Muscle layer of colon (tissue), 2 donors: ENCODE data around the gene DENND1A.

Experiments used
- H3K27ac ChIP-seq: one replicate; pipeline ENCODE4 v1.7.0; 2013; ENCODE audit warnings: low read depth, mild to moderate bottlenecking, low read length, moderate library complexity
- H3K27me3 ChIP-seq, 2 donors: one replicate each; pipeline ENCODE4 v1.7.0; 2013; ENCODE audit warnings: low read length in 2 of 2, mild to moderate bottlenecking in 2 of 2; ENCODE audit not compliant: insufficient read depth in 2 of 2, control insufficient read depth in 1 of 2
- H3K36me3 ChIP-seq: one replicate; pipeline ENCODE4 v1.7.0; 2013; ENCODE audit warnings: mild to moderate bottlenecking, low read length; ENCODE audit not compliant: insufficient read depth
- H3K4me1 ChIP-seq: one replicate; pipeline ENCODE4 v1.7.0; 2013; ENCODE audit warnings: mild to moderate bottlenecking, low read length; ENCODE audit not compliant: insufficient read depth
- H3K4me3 ChIP-seq, 2 donors: one replicate each; pipeline ENCODE4 v1.7.0; 2013; ENCODE audit warnings: low read length in 2 of 2, low read depth in 1 of 2, mild to moderate bottlenecking in 1 of 2, moderate library complexity in 1 of 2
- H3K9ac ChIP-seq: one replicate; pipeline ENCODE4 v1.7.0; 2013; ENCODE audit warnings: low read length
- H3K9me3 ChIP-seq: one replicate; pipeline ENCODE4 v1.7.0; 2013; ENCODE audit warnings: mild to moderate bottlenecking, low read length
- donor health status: abdominal sarcoma.
- donor health status: Adenocarcinoma of cecum.

Gene DENND1A

GRCh38 chr9:123686131-123686828, 243.6 kb downstream of the DENND1A start:
- Histone ChIP-seq H3K9ac (no peak overlapping the region), H3K36me3 (no peaks in the 10 kb centered on the region), H3K4me1 (peaks cover 13% of the 10 kb centered on the region), H3K27me3 (no peaks in the 10 kb centered on the region), H3K4me3 (no peak overlapping the region), H3K27ac (no peak overlapping the region), H3K9me3 (no peaks in the 10 kb centered on the region)

- no peaks in the 10 kb centered on the region for H3K9me3 ChIP-seq
- peaks cover 13% of the 10 kb centered on the region for H3K4me1 ChIP-seq
- H3K9ac ChIP-seq, result no peak overlapping the region
- no peak overlapping the region for H3K27ac ChIP-seq
- H3K4me3 ChIP-seq, result no peak overlapping the region
- H3K27me3 ChIP-seq, result no peaks in the 10 kb centered on the region
- no peaks in the 10 kb centered on the region for H3K36me3 ChIP-seq
These were observed 244.3 kb downstream of the DENND1A start for GRCh38 chr9:123685489-123686083.

GRCh38 chr9:123684393-123685149, 245.4 kb downstream of the DENND1A start:
- H3K4me3 ChIP-seq, result no peak overlapping the region
- no peaks in the 10 kb centered on the region for H3K9me3 ChIP-seq
- H3K27me3 ChIP-seq, result no peaks in the 10 kb centered on the region
- H3K9ac ChIP-seq, result no peak overlapping the region
- H3K27ac ChIP-seq, result no peak overlapping the region
- H3K36me3 ChIP-seq, result no peaks in the 10 kb centered on the region
- peaks cover 13% of the 10 kb centered on the region for H3K4me1 ChIP-seq

- Histone ChIP-seq H3K27ac (no peak overlapping the region), H3K4me1 (peaks cover 12% of the 10 kb centered on the region), H3K4me3 (no peak overlapping the region)
These were observed 247.2 kb downstream of the DENND1A start for GRCh38 chr9:123682746-123683145.

GRCh38 chr9:123680352-123680751, 249.6 kb downstream of the DENND1A start:
- H3K4me3 ChIP-seq, result no peak overlapping the region
- H3K27ac ChIP-seq, result no peak overlapping the region
- H3K4me1 ChIP-seq, result no peaks in the 10 kb centered on the region
- H3K36me3 ChIP-seq, result no peaks in the 10 kb centered on the region
- no peaks in the 10 kb centered on the region for H3K27me3 ChIP-seq
- no peaks in the 10 kb centered on the region for H3K9me3 ChIP-seq
- no peak overlapping the region for H3K9ac ChIP-seq

More at GRCh38 chr9:123682746-123683145, 247.2 kb downstream of the DENND1A start:
- no peak overlapping the region for H3K9ac ChIP-seq
- H3K27me3 ChIP-seq, result no peaks in the 10 kb centered on the region
- no peaks in the 10 kb centered on the region for H3K9me3 ChIP-seq
- no peaks in the 10 kb centered on the region for H3K36me3 ChIP-seq

GRCh38 chr9:123679330-123679987, 250.5 kb downstream of the DENND1A start:
- Histone ChIP-seq H3K4me1 (no peaks in the 10 kb centered on the region), H3K9ac (no peak overlapping the region), H3K9me3 (no peaks in the 10 kb centered on the region), H3K4me3 (no peak overlapping the region), H3K27ac (no peak overlapping the region), H3K27me3 (no peaks in the 10 kb centered on the region), H3K36me3 (no peaks in the 10 kb centered on the region)

GRCh38 chr9:123678878-123679329, 251.0 kb downstream of the DENND1A start:
- no peaks in the 10 kb centered on the region for H3K9me3 ChIP-seq
- no peak overlapping the region for H3K4me3 ChIP-seq
- H3K4me1 ChIP-seq, result no peaks in the 10 kb centered on the region
- H3K27ac ChIP-seq, result no peak overlapping the region
- H3K9ac ChIP-seq, result no peak overlapping the region
- H3K36me3 ChIP-seq, result no peaks in the 10 kb centered on the region
- no peaks in the 10 kb centered on the region for H3K27me3 ChIP-seq

GRCh38 chr9:123678038-123678877, 251.7 kb downstream of the DENND1A start:
- H3K9ac ChIP-seq, result no peak overlapping the region
- H3K9me3 ChIP-seq, result no peaks in the 10 kb centered on the region
- no peaks in the 10 kb centered on the region for H3K27me3 ChIP-seq
- no peaks in the 10 kb centered on the region for H3K4me1 ChIP-seq
- H3K27ac ChIP-seq, result no peak overlapping the region
- H3K36me3 ChIP-seq, result no peaks in the 10 kb centered on the region
- H3K4me3 ChIP-seq, result no peak overlapping the region

GRCh38 chr9:123676869-123677268, 253.1 kb downstream of the DENND1A start:
- H3K27me3 ChIP-seq, result no peaks in the 10 kb centered on the region
- no peak overlapping the region for H3K27ac ChIP-seq
- no peak overlapping the region for H3K4me3 ChIP-seq
- no peak overlapping the region for H3K9ac ChIP-seq
- H3K36me3 ChIP-seq, result no peaks in the 10 kb centered on the region
- H3K9me3 ChIP-seq, result no peaks in the 10 kb centered on the region
- H3K4me1 ChIP-seq, result no peaks in the 10 kb centered on the region

- H3K9me3 ChIP-seq, result no peaks in the 10 kb centered on the region
- no peak overlapping the region for H3K9ac ChIP-seq
- H3K4me3 ChIP-seq, result no peak overlapping the region
- H3K27ac ChIP-seq, result no peak overlapping the region
- no peaks in the 10 kb centered on the region for H3K27me3 ChIP-seq
- H3K4me1 ChIP-seq, result no peaks in the 10 kb centered on the region
- H3K36me3 ChIP-seq, result peaks cover 8% of the 10 kb centered on the region
These were observed 260.6 kb downstream of the DENND1A start for GRCh38 chr9:123669346-123669745.
